A673 (cell line): ENCODE data around the gene CAPN8. TPM values are rescaled to one million over a fixed set of nuclear protein-coding genes. Genes with fewer than 3 reads are reported as not detected.

Experiments
- Bru-seq: library from RNA; stranded (reverse); fragments of 400-500 nt; gene quantifications from one replicate; lab custom pipeline; 2021; lab: Mats Ljungman, UMichigan
- BruChase-seq, 2 experiments: library from RNA; stranded (reverse); fragments of 400-500 nt; gene quantifications; one replicate each; lab custom pipeline; 2021; lab: Mats Ljungman, UMichigan
- BruUV-seq: library from RNA; stranded (reverse); fragments of 400-500 nt; replicated peaks from 2 replicates; lab custom pipeline; 2021; lab: Mats Ljungman, UMichigan
- CTCF ChIA-PET: fragments of 300-600 bp; sonication (Branson Sonifier 250); formaldehyde crosslinking; loops from one replicate; lab custom pipeline; 2022; ENCODE audit warnings: antibody characterized with exemption; lab: Charles Lee
- POLR2A ChIA-PET: fragments of 300-600 bp; sonication (Branson Sonifier 250); formaldehyde crosslinking; loops from one replicate; lab custom pipeline; 2022; ENCODE audit warnings: antibody characterized with exemption; ENCODE audit not compliant: low non-redundant PET; lab: Charles Lee
- DNase-seq: peaks from one replicate; pipeline ENCODE4 v3.0.0-alpha.2; 2015; ENCODE audit warnings: low spot score
- H3K27ac ChIP-seq: fragments of 200-600 bp; sonication (generic); 2 replicates; pipeline ENCODE4 v1.5.1; 2016; ENCODE audit warnings: mixed run types, low read depth, mild to moderate bottlenecking, mixed read lengths, antibody characterized with exemption, low read length; ENCODE audit not compliant: poor library complexity, severe bottlenecking
- H3K27me3 ChIP-seq: fragments of 200-600 bp; sonication (generic); replicated peaks from 2 replicates; pipeline ENCODE4 v1.6.1; 2017; ENCODE audit warnings: mixed run types, low read depth, mild to moderate bottlenecking, mixed read lengths, antibody characterized with exemption, low read length; ENCODE audit not compliant: insufficient read depth, poor library complexity
- H3K36me3 ChIP-seq: fragments of 200-600 bp; sonication (generic); 2 replicates; pipeline ENCODE4 v1.6.1; 2016; ENCODE audit warnings: mixed run types, mild to moderate bottlenecking, mixed read lengths, antibody characterized with exemption, low read length; ENCODE audit not compliant: insufficient read depth, poor library complexity, severe bottlenecking
- H3K4me1 ChIP-seq: fragments of 200-600 bp; sonication (generic); 2 replicates; pipeline ENCODE4 v1.6.1; 2017; ENCODE audit warnings: mixed run types, mild to moderate bottlenecking, mixed read lengths, antibody characterized with exemption, low read length; ENCODE audit not compliant: insufficient read depth, poor library complexity, severe bottlenecking
- H3K4me3 ChIP-seq: fragments of 200-600 bp; sonication (generic); 2 replicates; pipeline ENCODE4 v1.5.1; 2016; ENCODE audit warnings: low read depth, mixed run types, mild to moderate bottlenecking, mixed read lengths, low read length; ENCODE audit not compliant: poor library complexity, severe bottlenecking
- H3K9me3 ChIP-seq: fragments of 200-600 bp; sonication (generic); 2 replicates; pipeline ENCODE4 v1.6.1; 2016; ENCODE audit warnings: mixed run types, low read depth, mild to moderate bottlenecking, mixed read lengths, antibody characterized with exemption, low read length; ENCODE audit not compliant: poor library complexity, severe bottlenecking
- CTCF ChIP-seq: fragments of 300-800, 200-600 bp; sonication (generic); conservative IDR thresholded peaks from 2 replicates; pipeline ENCODE4 v1.5.1; 2017; ENCODE audit warnings: low read depth, mild to moderate bottlenecking, antibody characterized with exemption, low read length, moderate library complexity, mixed read lengths
- EZH2 ChIP-seq: fragments of 200-600 bp; sonication (generic); IDR thresholded peaks from 2 replicates; pipeline ENCODE4 v1.6.1; 2017; ENCODE audit warnings: borderline replicate concordance, low read depth, mild to moderate bottlenecking, mixed read lengths, antibody characterized with exemption, low read length; ENCODE audit not compliant: poor library complexity, severe bottlenecking
- intact Hi-C: fragments of 100-400 bp; cut with micrococcal nuclease; formaldehyde crosslinking; loops from one replicate; pipeline ENCODE4 v1.10.0; 2022; ENCODE audit not compliant: unreplicated experiment
- long read RNA-seq: library from polyadenylated mRNA; stranded (forward); transcript quantifications from one replicate; pipeline ENCODE4 v2.0.0, GENCODE V29; 2022
- total RNA-seq: library from RNA; stranded (reverse); gene quantifications from 2 replicates; pipeline ENCODE4 v1.2.3, GENCODE V29; 2021

CAPN8 gene
- total RNA-seq: not detected in 2 replicates
- percentile 4 among the genes with signal in this experiment for Bru-seq, nascent RNA
- percentile 6 among the genes with signal in this experiment for BruChase-seq, experiment 1, labeled RNA remaining after a 2-hour chase
- BruChase-seq, experiment 2, labeled RNA remaining after a 6-hour chase: percentile 9 among the genes with signal in this experiment
- long read RNA-seq: 0 reads

- TF ChIP-seq EZH2 (no peak), CTCF (no peak)
- Histone ChIP-seq H3K4me3 (no peak within 1 kb of the TSS), H3K27ac (no peak within 1 kb of the TSS), H3K27me3 (peaks cover 8% of the 10 kb centered on the region), H3K4me1 (no peaks in the 10 kb centered on the region), H3K36me3 (no peaks in the 10 kb centered on the region), H3K9me3 (no peaks in the 10 kb centered on the region)
- DNase-seq: no peak
- CTCF ChIA-PET: no interaction called here
- intact Hi-C loops: no loop called here
- BruUV-seq: no TSS peak
- POLR2A ChIA-PET: no interaction called here
These were observed at the start of gene CAPN8 for GRCh38 chr1:223665592-223666312. CAPN8 (minus strand) TSS chr1:223665701; CDS start chr1:223665646, 55 bp downstream.

- no peak for TF ChIP-seq EZH2
- TF ChIP-seq CTCF: no peak
- peak; percentile 88 for DNase-seq
- Histone ChIP-seq H3K4me1 (peaks cover 44% of the 10 kb centered on the region), H3K27me3 (no peaks in the 10 kb centered on the region), H3K36me3 (peaks cover 16% of the 10 kb centered on the region), H3K4me3 (peak overlapping the region; percentile 75), H3K9me3 (no peaks in the 10 kb centered on the region), H3K27ac (peak overlapping the region; percentile 92)
- intact Hi-C loops: no loop called here
- ChIA-PET CTCF (no interaction called here), POLR2A (no interaction called here)
- no TSS peak for BruUV-seq
These were observed 49.5 kb upstream of the CAPN8 start for GRCh38 chr1:223714849-223715603.

GRCh38 chr1:223714421-223714724 lies 48.9 kb upstream of the CAPN8 start:
- intact Hi-C loops: no loop called here
- Histone ChIP-seq H3K27me3 (no peaks in the 10 kb centered on the region), H3K4me3 (peak overlapping the region; percentile 75), H3K36me3 (peaks cover 9% of the 10 kb centered on the region), H3K27ac (peak overlapping the region; percentile 92), H3K4me1 (peaks cover 44% of the 10 kb centered on the region), H3K9me3 (no peaks in the 10 kb centered on the region)
- BruUV-seq: no TSS peak
- no peak for DNase-seq
- ChIA-PET POLR2A (no interaction called here), CTCF (no interaction called here)
- no peak for TF ChIP-seq CTCF
- no peak for TF ChIP-seq EZH2
